Caco-2 (cell line): Measurements from ENCODE around the gene NFKB1. TPM values are rescaled to one million over a fixed set of nuclear protein-coding genes. Genes with fewer than 3 reads are reported as not detected.

Experiments
- BruUV-seq: library from RNA; stranded (reverse); fragments of 400-500 nt; replicated peaks from 2 replicates; lab custom pipeline; 2021; lab: Mats Ljungman, UMichigan
- CTCF ChIA-PET: fragments of 300-600 bp; sonication (Branson Sonifier 250); formaldehyde crosslinking; loops from one replicate; lab custom pipeline; 2022; ENCODE audit warnings: antibody characterized with exemption; lab: Charles Lee
- POLR2A ChIA-PET: fragments of 300-600 bp; sonication (Branson Sonifier 250); formaldehyde crosslinking; loops from one replicate; lab custom pipeline; 2022; ENCODE audit warnings: antibody characterized with exemption; lab: Charles Lee
- DNase-seq, 2 experiments: peaks; one replicate each; pipeline versions ENCODE4 v3.0.0 to v3.0.0-alpha.2; 2020 to 2022
- H3K27me3 ChIP-seq: replicated peaks from 2 replicates; pipeline ENCODE4 v1.6.0; 2011; ENCODE audit warnings: low read length; ENCODE audit not compliant: control insufficient read depth, insufficient read depth
- H3K36me3 ChIP-seq: 2 replicates; pipeline ENCODE4 v1.5.1; 2011; ENCODE audit warnings: low read length; ENCODE audit not compliant: control insufficient read depth, insufficient read depth
- H3K4me1 ChIP-seq: fragments of 250-450 bp; sonication (Bioruptor Pico); 2 replicates; pipeline ENCODE4 v1.5.1; 2020; ENCODE audit warnings: mild to moderate bottlenecking
- H3K4me3 ChIP-seq: 2 replicates; pipeline ENCODE4 v1.5.1; 2011; ENCODE audit warnings: low read depth, mild to moderate bottlenecking, control low read depth, low read length
- H3K9me3 ChIP-seq: fragments of 250-450 bp; sonication (Bioruptor Pico); 2 replicates; pipeline ENCODE4 v1.5.1; 2020; ENCODE audit warnings: mild to moderate bottlenecking, moderate library complexity
- H3K27ac Mint-ChIP-seq: one replicate; pipeline ENCODE4 v1.8.0; 2022; ENCODE audit warnings: mixed read lengths; ENCODE audit not compliant: unreplicated experiment
- H3K27me3 Mint-ChIP-seq: one replicate; pipeline ENCODE4 v1.8.0; 2022; ENCODE audit warnings: mixed read lengths; ENCODE audit not compliant: insufficient read depth, unreplicated experiment
- H3K36me3 Mint-ChIP-seq: one replicate; pipeline ENCODE4 v1.8.0; 2022; ENCODE audit warnings: mild to moderate bottlenecking, mixed read lengths; ENCODE audit not compliant: insufficient read depth, unreplicated experiment
- H3K4me1 Mint-ChIP-seq: one replicate; pipeline ENCODE4 v1.8.0; 2022; ENCODE audit warnings: low read depth, mixed read lengths; ENCODE audit not compliant: unreplicated experiment
- H3K4me3 Mint-ChIP-seq: one replicate; pipeline ENCODE4 v1.8.0; 2022; ENCODE audit warnings: mild to moderate bottlenecking, moderate library complexity, mixed read lengths; ENCODE audit not compliant: unreplicated experiment
- H3K9me3 Mint-ChIP-seq: one replicate; pipeline ENCODE4 v1.8.0; 2022; ENCODE audit warnings: mixed read lengths; ENCODE audit not compliant: unreplicated experiment
- intact Hi-C: fragments of 100-400 bp; cut with micrococcal nuclease; formaldehyde crosslinking; loops from one replicate; pipeline ENCODE4 v1.10.0; 2022; ENCODE audit not compliant: unreplicated experiment
- total RNA-seq: library from RNA; stranded (reverse); gene quantifications from 2 replicates; pipeline ENCODE4 v1.2.3, GENCODE V29; 2022
- TF ChIP-seq, protein P1 (sequence below), 2 experiments: fragments of 200-600 bp in 1 of 2; IDR thresholded peaks; 1 replicate in 1 of 2; 2 replicates in 1 of 2; pipeline versions ENCODE4 v1.5.1 to v1.8.0; 2011 to 2022; ENCODE audit warnings: antibody characterized with exemption in 1 of 2, control low read depth in 1 of 2, inconsistent platforms in 1 of 2, low read depth in 1 of 2, low read length in 1 of 2, mild to moderate bottlenecking in 1 of 2, moderate library complexity in 1 of 2; ENCODE audit not compliant: insufficient read depth in 1 of 2, severe bottlenecking in 1 of 2, unreplicated experiment in 1 of 2

NFKB1 gene
- total RNA-seq, 1 experiment from 2014 or later = 33.0 TPM

DNA sequence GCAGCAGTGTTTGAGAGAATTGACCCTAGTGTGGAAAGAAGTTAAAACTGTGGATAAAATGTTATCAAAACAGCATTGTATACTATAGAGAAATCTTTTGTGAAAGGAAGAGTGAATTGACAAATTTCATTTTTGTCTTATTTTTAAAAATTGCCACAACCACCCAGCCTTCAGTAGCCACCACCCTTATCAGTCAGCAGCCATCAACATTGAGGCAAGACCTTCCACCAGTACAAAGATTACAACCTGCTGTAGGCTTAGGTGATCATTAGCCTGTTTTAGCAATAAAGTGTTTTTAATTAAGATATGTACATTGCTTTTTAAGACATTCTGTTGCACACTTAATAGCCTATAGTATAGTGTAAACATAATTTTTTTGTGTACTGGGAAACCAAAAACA, 91.1 kb downstream of the NFKB1 start:
- no peak overlapping the region for H3K4me3 ChIP-seq
- no peaks in the 10 kb centered on the region for H3K4me1 ChIP-seq
- peaks cover 36% of the 10 kb centered on the region for H3K36me3 Mint-ChIP-seq
- H3K27me3 Mint-ChIP-seq = no peaks in the 10 kb centered on the region
- no peaks in the 10 kb centered on the region for H3K9me3 ChIP-seq
- no peak overlapping the region for H3K27ac Mint-ChIP-seq
- H3K9me3 Mint-ChIP-seq = no peaks in the 10 kb centered on the region
- no peak for DNase-seq
- intact Hi-C loops = no loop called here
- H3K4me3 Mint-ChIP-seq = no peak overlapping the region
- no peaks in the 10 kb centered on the region; the same call in 1 of the 2 replicates for H3K36me3 ChIP-seq
- H3K27me3 ChIP-seq = no peaks in the 10 kb centered on the region
- ChIA-PET POLR2A (no interaction called here), CTCF (no interaction called here)
- no TSS peak for BruUV-seq
- no peaks in the 10 kb centered on the region for H3K4me1 Mint-ChIP-seq
- TF ChIP-seq, protein P1, sequence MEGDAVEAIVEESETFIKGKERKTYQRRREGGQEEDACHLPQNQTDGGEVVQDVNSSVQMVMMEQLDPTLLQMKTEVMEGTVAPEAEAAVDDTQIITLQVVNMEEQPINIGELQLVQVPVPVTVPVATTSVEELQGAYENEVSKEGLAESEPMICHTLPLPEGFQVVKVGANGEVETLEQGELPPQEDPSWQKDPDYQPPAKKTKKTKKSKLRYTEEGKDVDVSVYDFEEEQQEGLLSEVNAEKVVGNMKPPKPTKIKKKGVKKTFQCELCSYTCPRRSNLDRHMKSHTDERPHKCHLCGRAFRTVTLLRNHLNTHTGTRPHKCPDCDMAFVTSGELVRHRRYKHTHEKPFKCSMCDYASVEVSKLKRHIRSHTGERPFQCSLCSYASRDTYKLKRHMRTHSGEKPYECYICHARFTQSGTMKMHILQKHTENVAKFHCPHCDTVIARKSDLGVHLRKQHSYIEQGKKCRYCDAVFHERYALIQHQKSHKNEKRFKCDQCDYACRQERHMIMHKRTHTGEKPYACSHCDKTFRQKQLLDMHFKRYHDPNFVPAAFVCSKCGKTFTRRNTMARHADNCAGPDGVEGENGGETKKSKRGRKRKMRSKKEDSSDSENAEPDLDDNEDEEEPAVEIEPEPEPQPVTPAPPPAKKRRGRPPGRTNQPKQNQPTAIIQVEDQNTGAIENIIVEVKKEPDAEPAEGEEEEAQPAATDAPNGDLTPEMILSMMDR (IDR thresholded peaks at IDR 0.05; ENCODE audit: insufficient read depth in 1 of 2, low read depth in 1 of 2, low read length in 1 of 2, severe bottlenecking in 1 of 2, unreplicated experiment in 1 of 2) = no peak

GRCh38 chr4:102593147-102593546, 92.0 kb downstream of the NFKB1 start:
- intact Hi-C loops = no loop called here
- H3K4me1 Mint-ChIP-seq = no peaks in the 10 kb centered on the region

GRCh38 chr4:102594000-102594399, 92.8 kb downstream of the NFKB1 start:
- Mint-ChIP-seq H3K27ac (no peak overlapping the region), H3K4me1 (no peaks in the 10 kb centered on the region), H3K27me3 (no peaks in the 10 kb centered on the region), H3K9me3 (no peaks in the 10 kb centered on the region), H3K4me3 (no peak overlapping the region), H3K36me3 (peaks cover 47% of the 10 kb centered on the region)
- DNase-seq = no peak
- Histone ChIP-seq H3K27me3 (no peaks in the 10 kb centered on the region), H3K9me3 (no peaks in the 10 kb centered on the region), H3K36me3 (no peaks in the 10 kb centered on the region; the same call in 1 of the 2 replicates), H3K4me1 (no peaks in the 10 kb centered on the region), H3K4me3 (no peak overlapping the region)
- BruUV-seq = no TSS peak
- CTCF ChIA-PET = no interaction called here
- POLR2A ChIA-PET = no interaction called here
- TF ChIP-seq, protein P1 (IDR thresholded peaks at IDR 0.05; ENCODE audit: insufficient read depth in 1 of 2, low read depth in 1 of 2, low read length in 1 of 2, severe bottlenecking in 1 of 2, unreplicated experiment in 1 of 2) = no peak
- intact Hi-C loops = no loop called here

More at GRCh38 chr4:102593147-102593546, 92.0 kb downstream of the NFKB1 start:
- Histone ChIP-seq H3K27me3 (no peaks in the 10 kb centered on the region), H3K36me3 (no peaks in the 10 kb centered on the region; the same call in 1 of the 2 replicates), H3K4me3 (no peak overlapping the region), H3K9me3 (no peaks in the 10 kb centered on the region), H3K4me1 (no peaks in the 10 kb centered on the region)
- no TSS peak for BruUV-seq
- no peaks in the 10 kb centered on the region for H3K9me3 Mint-ChIP-seq
- no peak for DNase-seq
- peaks cover 45% of the 10 kb centered on the region for H3K36me3 Mint-ChIP-seq
- POLR2A ChIA-PET = no interaction called here
- H3K27ac Mint-ChIP-seq = no peak overlapping the region
- CTCF ChIA-PET = no interaction called here
- H3K4me3 Mint-ChIP-seq = no peak overlapping the region
- no peaks in the 10 kb centered on the region for H3K27me3 Mint-ChIP-seq
- TF ChIP-seq, protein P1 (IDR thresholded peaks at IDR 0.05; ENCODE audit: insufficient read depth in 1 of 2, low read depth in 1 of 2, low read length in 1 of 2, severe bottlenecking in 1 of 2, unreplicated experiment in 1 of 2) = no peak
